ENCODE data around the gene NSMCE1. TPM values are rescaled to one million over a fixed set of nuclear protein-coding genes. Genes with fewer than 3 reads are reported as not detected.

NSMCE1 gene
- polyA plus RNA-seq, 1 donor from 2014 or later = 78.1 TPM

GRCh38 chr16:27190316-27190871 is 78.2 kb downstream of the NSMCE1 start:
- Mint-ChIP-seq H3K36me3 (peaks cover 3% of the 10 kb centered on the region), H3K27me3 (peaks cover 4% of the 10 kb centered on the region), H3K4me3 (no peak overlapping the region), H3K27ac (no peak overlapping the region), H3K9me3 (peaks cover 0 to 14% (median 0%) of the 10 kb centered on the region in 3 donors), H3K4me1 (no peaks in the 10 kb centered on the region)

- H3K4me3 Mint-ChIP-seq = no peak overlapping the region
- peaks cover 3% of the 10 kb centered on the region for H3K36me3 Mint-ChIP-seq
- peaks cover 4% of the 10 kb centered on the region for H3K27me3 Mint-ChIP-seq
- peak overlapping the region in 1 of 3 donors; percentile 5 for H3K27ac Mint-ChIP-seq
- peaks cover 0 to 4% (median 0%) of the 10 kb centered on the region in 3 donors for H3K9me3 Mint-ChIP-seq
- H3K4me1 Mint-ChIP-seq = no peaks in the 10 kb centered on the region
Measured at GRCh38 chr16:27189335-27189972, 79.1 kb downstream of the NSMCE1 start.

GRCh38 chr16:27188633-27189032 is 79.9 kb downstream of the NSMCE1 start:
- Mint-ChIP-seq H3K4me1 (no peaks in the 10 kb centered on the region), H3K9me3 (no peaks in the 10 kb centered on the region), H3K27ac (peak overlapping the region in 1 of 3 donors; percentile 5), H3K27me3 (peaks cover 4% of the 10 kb centered on the region), H3K36me3 (no peaks in the 10 kb centered on the region), H3K4me3 (no peak overlapping the region)

- no peaks in the 10 kb centered on the region for H3K4me1 Mint-ChIP-seq
- H3K36me3 Mint-ChIP-seq = peaks cover under 1% of the 10 kb centered on the region
- H3K27me3 Mint-ChIP-seq = peaks cover 6% of the 10 kb centered on the region
- no peak overlapping the region for H3K27ac Mint-ChIP-seq
- no peak overlapping the region for H3K4me3 Mint-ChIP-seq
- H3K9me3 Mint-ChIP-seq = no peaks in the 10 kb centered on the region
Measured at GRCh38 chr16:27185776-27186130, 82.8 kb downstream of the NSMCE1 start.

- Mint-ChIP-seq H3K4me3 (no peak overlapping the region), H3K27ac (no peak overlapping the region), H3K36me3 (peaks cover 2% of the 10 kb centered on the region), H3K4me1 (peaks cover 3 to 6% (median 6%) of the 10 kb centered on the region in 3 donors), H3K9me3 (no peaks in the 10 kb centered on the region), H3K27me3 (peaks cover 11% of the 10 kb centered on the region)
Measured at GRCh38 chr16:27182906-27183405, 85.6 kb downstream of the NSMCE1 start.

GRCh38 chr16:27181019-27181790 is 87.4 kb downstream of the NSMCE1 start:
- Mint-ChIP-seq H3K4me3 (no peak overlapping the region), H3K36me3 (peaks cover 2% of the 10 kb centered on the region), H3K4me1 (peaks cover 3 to 6% (median 6%) of the 10 kb centered on the region in 3 donors), H3K9me3 (no peaks in the 10 kb centered on the region), H3K27me3 (peaks cover 10% of the 10 kb centered on the region), H3K27ac (peak overlapping the region in 1 of 3 donors; percentile 60)

- Mint-ChIP-seq H3K9me3 (no peaks in the 10 kb centered on the region), H3K4me3 (no peak overlapping the region), H3K27me3 (peaks cover 8% of the 10 kb centered on the region), H3K27ac (peak overlapping the region in 1 of 3 donors; percentile 33), H3K4me1 (peaks cover 3 to 7% (median 6%) of the 10 kb centered on the region in 3 donors), H3K36me3 (peaks cover 2% of the 10 kb centered on the region)
Measured at GRCh38 chr16:27179500-27180072, 89.0 kb downstream of the NSMCE1 start.

GRCh38 chr16:27177031-27177774 is 91.4 kb downstream of the NSMCE1 start:
- Mint-ChIP-seq H3K27ac (peak overlapping the region in 1 of 3 donors; percentile 14), H3K4me3 (no peak overlapping the region), H3K4me1 (peaks cover 12 to 17% (median 14%) of the 10 kb centered on the region in 3 donors), H3K9me3 (no peaks in the 10 kb centered on the region), H3K27me3 (peaks cover 8% of the 10 kb centered on the region), H3K36me3 (peaks cover 2% of the 10 kb centered on the region)

GRCh38 chr16:27175888-27176287 is 92.7 kb downstream of the NSMCE1 start:
- Mint-ChIP-seq H3K4me1 (peaks cover 12 to 17% (median 14%) of the 10 kb centered on the region in 3 donors), H3K9me3 (peaks cover 2 to 6% (median 2%) of the 10 kb centered on the region in 3 donors), H3K4me3 (no peak overlapping the region), H3K27me3 (peaks cover 6% of the 10 kb centered on the region), H3K36me3 (peaks cover 2% of the 10 kb centered on the region), H3K27ac (peak overlapping the region in 1 of 3 donors; percentile 13)

Other genes with a start within 250 kb of the NSMCE1 start
- gene C16orf82, start 201.8 kb downstream of the NSMCE1 start, polyA plus RNA-seq = not detected
- 4.8 TPM for gene KDM8, start 65.2 kb downstream of the NSMCE1 start, polyA plus RNA-seq
- gene IL4R, start 45.2 kb upstream of the NSMCE1 start, polyA plus RNA-seq = 69.6 TPM
- gene IL21R, start 133.4 kb upstream of the NSMCE1 start, polyA plus RNA-seq = 2.2 TPM

All from IgD-negative memory B cell (primary cell).